ENCODE measurements around the gene ZMYND10.

Gene ZMYND10

GRCh38 chr3:50345586-50346234 lies at the start of gene ZMYND10:
TSS of gene ZMYND10 (minus strand) at chr3:50345732. CDS start at chr3:50345579, 153 bp downstream.
- Histone ChIP-seq H3K27ac (ENCODE audit: low read length) (no peak within 1 kb of the TSS), H3K9me3 (ENCODE audit: control insufficient read depth in 1 of 2, low read length in 2 of 2) (no peaks in the 10 kb centered on the region)

GRCh38 chr3:50393061-50393460 lies 47.5 kb upstream of the ZMYND10 start:
- H3K27me3 ChIP-seq (ENCODE audit: low read depth, low read length), result no peaks in the 10 kb centered on the region
- H3K4me1 ChIP-seq (ENCODE audit: control insufficient read depth in 1 of 2, insufficient read depth in 2 of 2, low read length in 2 of 2), result peaks cover 0 to 7% of the 10 kb centered on the region in 2 donors
- H3K36me3 ChIP-seq (ENCODE audit: control insufficient read depth in 1 of 2, insufficient read depth in 2 of 2, low read length in 2 of 2), result no peaks in the 10 kb centered on the region
- no peak overlapping the region for H3K4me3 ChIP-seq (ENCODE audit: low read depth in 1 of 2, low read length in 2 of 2)
- no peak overlapping the region for H3K27ac ChIP-seq (ENCODE audit: low read length)
- no peaks in the 10 kb centered on the region for H3K9me3 ChIP-seq (ENCODE audit: control insufficient read depth in 1 of 2, low read length in 2 of 2)

More at GRCh38 chr3:50345586-50346234, at the start of gene ZMYND10:
- Histone ChIP-seq H3K27me3 (ENCODE audit: low read depth, low read length) (no peaks in the 10 kb centered on the region), H3K36me3 (ENCODE audit: control insufficient read depth in 1 of 2, insufficient read depth in 2 of 2, low read length in 2 of 2) (peaks cover 5 to 18% of the 10 kb centered on the region in 2 donors), H3K4me3 (ENCODE audit: low read depth in 1 of 2, low read length in 2 of 2) (peak within 1 kb of the TSS; percentile 53 to 61), H3K4me1 (ENCODE audit: control insufficient read depth in 1 of 2, insufficient read depth in 2 of 2, low read length in 2 of 2) (peaks cover 20 to 44% of the 10 kb centered on the region in 2 donors)

- Histone ChIP-seq H3K27me3 (ENCODE audit: low read depth, low read length) (no peaks in the 10 kb centered on the region), H3K9me3 (ENCODE audit: control insufficient read depth in 1 of 2, low read length in 2 of 2) (no peaks in the 10 kb centered on the region), H3K27ac (ENCODE audit: low read length) (no peak overlapping the region), H3K36me3 (ENCODE audit: control insufficient read depth in 1 of 2, insufficient read depth in 2 of 2, low read length in 2 of 2) (no peaks in the 10 kb centered on the region), H3K4me1 (ENCODE audit: control insufficient read depth in 1 of 2, insufficient read depth in 2 of 2, low read length in 2 of 2) (peaks cover 0 to 7% of the 10 kb centered on the region in 2 donors), H3K4me3 (ENCODE audit: low read depth in 1 of 2, low read length in 2 of 2) (no peak overlapping the region)
Observed at GRCh38 chr3:50392101-50392715, 46.7 kb upstream of the ZMYND10 start.

- Histone ChIP-seq H3K4me3 (ENCODE audit: low read depth in 1 of 2, low read length in 2 of 2) (no peak overlapping the region), H3K36me3 (ENCODE audit: control insufficient read depth in 1 of 2, insufficient read depth in 2 of 2, low read length in 2 of 2) (no peaks in the 10 kb centered on the region), H3K4me1 (ENCODE audit: control insufficient read depth in 1 of 2, insufficient read depth in 2 of 2, low read length in 2 of 2) (peaks cover 0 to 7% of the 10 kb centered on the region in 2 donors), H3K27ac (ENCODE audit: low read length) (no peak overlapping the region), H3K9me3 (ENCODE audit: control insufficient read depth in 1 of 2, low read length in 2 of 2) (no peaks in the 10 kb centered on the region), H3K27me3 (ENCODE audit: low read depth, low read length) (no peaks in the 10 kb centered on the region)
Observed at GRCh38 chr3:50390508-50391224, 45.1 kb upstream of the ZMYND10 start.

GRCh38 chr3:50389414-50389767 lies 43.9 kb upstream of the ZMYND10 start:
- H3K9me3 ChIP-seq (ENCODE audit: control insufficient read depth in 1 of 2, low read length in 2 of 2), result no peaks in the 10 kb centered on the region
- no peak overlapping the region for H3K27ac ChIP-seq (ENCODE audit: low read length)
- no peaks in the 10 kb centered on the region for H3K36me3 ChIP-seq (ENCODE audit: control insufficient read depth in 1 of 2, insufficient read depth in 2 of 2, low read length in 2 of 2)
- no peak overlapping the region for H3K4me3 ChIP-seq (ENCODE audit: low read depth in 1 of 2, low read length in 2 of 2)
- H3K27me3 ChIP-seq (ENCODE audit: low read depth, low read length), result no peaks in the 10 kb centered on the region
- peaks cover 0 to 7% of the 10 kb centered on the region in 2 donors for H3K4me1 ChIP-seq (ENCODE audit: control insufficient read depth in 1 of 2, insufficient read depth in 2 of 2, low read length in 2 of 2)

- Histone ChIP-seq H3K27ac (ENCODE audit: low read length) (no peak overlapping the region), H3K27me3 (ENCODE audit: low read depth, low read length) (no peaks in the 10 kb centered on the region), H3K9me3 (ENCODE audit: control insufficient read depth in 1 of 2, low read length in 2 of 2) (no peaks in the 10 kb centered on the region), H3K36me3 (ENCODE audit: control insufficient read depth in 1 of 2, insufficient read depth in 2 of 2, low read length in 2 of 2) (no peaks in the 10 kb centered on the region), H3K4me3 (ENCODE audit: low read depth in 1 of 2, low read length in 2 of 2) (no peak overlapping the region), H3K4me1 (ENCODE audit: control insufficient read depth in 1 of 2, insufficient read depth in 2 of 2, low read length in 2 of 2) (peaks cover 0 to 7% of the 10 kb centered on the region in 2 donors)
Observed at GRCh38 chr3:50388720-50389413, 43.3 kb upstream of the ZMYND10 start.

- Histone ChIP-seq H3K36me3 (ENCODE audit: control insufficient read depth in 1 of 2, insufficient read depth in 2 of 2, low read length in 2 of 2) (no peaks in the 10 kb centered on the region), H3K4me3 (ENCODE audit: low read depth in 1 of 2, low read length in 2 of 2) (no peak overlapping the region), H3K27ac (ENCODE audit: low read length) (no peak overlapping the region), H3K27me3 (ENCODE audit: low read depth, low read length) (no peaks in the 10 kb centered on the region), H3K4me1 (ENCODE audit: control insufficient read depth in 1 of 2, insufficient read depth in 2 of 2, low read length in 2 of 2) (peaks cover 0 to 7% of the 10 kb centered on the region in 2 donors), H3K9me3 (ENCODE audit: control insufficient read depth in 1 of 2, low read length in 2 of 2) (no peaks in the 10 kb centered on the region)
Observed at GRCh38 chr3:50388016-50388719, 42.6 kb upstream of the ZMYND10 start.

- H3K9me3 ChIP-seq (ENCODE audit: control insufficient read depth in 1 of 2, low read length in 2 of 2), result no peaks in the 10 kb centered on the region
- H3K36me3 ChIP-seq (ENCODE audit: control insufficient read depth in 1 of 2, insufficient read depth in 2 of 2, low read length in 2 of 2), result no peaks in the 10 kb centered on the region
- H3K27me3 ChIP-seq (ENCODE audit: low read depth, low read length), result no peaks in the 10 kb centered on the region
- peaks cover 0 to 3% of the 10 kb centered on the region in 2 donors for H3K4me1 ChIP-seq (ENCODE audit: control insufficient read depth in 1 of 2, insufficient read depth in 2 of 2, low read length in 2 of 2)
- H3K27ac ChIP-seq (ENCODE audit: low read length), result no peak overlapping the region
- H3K4me3 ChIP-seq (ENCODE audit: low read depth in 1 of 2, low read length in 2 of 2), result no peak overlapping the region
Observed at GRCh38 chr3:50385754-50386153, 40.2 kb upstream of the ZMYND10 start.

- H3K36me3 ChIP-seq (ENCODE audit: control insufficient read depth in 1 of 2, insufficient read depth in 2 of 2, low read length in 2 of 2), result no peaks in the 10 kb centered on the region
- no peak overlapping the region for H3K27ac ChIP-seq (ENCODE audit: low read length)
- H3K9me3 ChIP-seq (ENCODE audit: control insufficient read depth in 1 of 2, low read length in 2 of 2), result no peaks in the 10 kb centered on the region
- H3K4me3 ChIP-seq (ENCODE audit: low read depth in 1 of 2, low read length in 2 of 2), result no peak overlapping the region
- no peaks in the 10 kb centered on the region for H3K4me1 ChIP-seq (ENCODE audit: control insufficient read depth in 1 of 2, insufficient read depth in 2 of 2, low read length in 2 of 2)
- no peaks in the 10 kb centered on the region for H3K27me3 ChIP-seq (ENCODE audit: low read depth, low read length)
Observed at GRCh38 chr3:50383750-50384149, 38.2 kb upstream of the ZMYND10 start.

GRCh38 chr3:50382722-50383121 lies 37.2 kb upstream of the ZMYND10 start:
- no peaks in the 10 kb centered on the region for H3K9me3 ChIP-seq (ENCODE audit: control insufficient read depth in 1 of 2, low read length in 2 of 2)
- no peak overlapping the region for H3K27ac ChIP-seq (ENCODE audit: low read length)
- H3K4me1 ChIP-seq (ENCODE audit: control insufficient read depth in 1 of 2, insufficient read depth in 2 of 2, low read length in 2 of 2), result no peaks in the 10 kb centered on the region
- no peaks in the 10 kb centered on the region for H3K36me3 ChIP-seq (ENCODE audit: control insufficient read depth in 1 of 2, insufficient read depth in 2 of 2, low read length in 2 of 2)
- no peaks in the 10 kb centered on the region for H3K27me3 ChIP-seq (ENCODE audit: low read depth, low read length)
- H3K4me3 ChIP-seq (ENCODE audit: low read depth in 1 of 2, low read length in 2 of 2), result no peak overlapping the region

GRCh38 chr3:50381383-50381782 lies 35.9 kb upstream of the ZMYND10 start:
- no peak overlapping the region for H3K4me3 ChIP-seq (ENCODE audit: low read depth in 1 of 2, low read length in 2 of 2)
- no peak overlapping the region for H3K27ac ChIP-seq (ENCODE audit: low read length)
- no peaks in the 10 kb centered on the region for H3K36me3 ChIP-seq (ENCODE audit: control insufficient read depth in 1 of 2, insufficient read depth in 2 of 2, low read length in 2 of 2)
- H3K4me1 ChIP-seq (ENCODE audit: control insufficient read depth in 1 of 2, insufficient read depth in 2 of 2, low read length in 2 of 2), result no peaks in the 10 kb centered on the region
- no peaks in the 10 kb centered on the region for H3K9me3 ChIP-seq (ENCODE audit: control insufficient read depth in 1 of 2, low read length in 2 of 2)
- no peaks in the 10 kb centered on the region for H3K27me3 ChIP-seq (ENCODE audit: low read depth, low read length)

Data from muscle layer of duodenum (tissue), 2 donors.